HPDE6-E6E7 (cell line): Measurements from ENCODE around the gene GJC2.
A peak's percentile ranks its signal among the peaks of the same experiment; 100 is the strongest.

Experiments used
- DNase-seq: peaks from one replicate; pipeline ENCODE4 v3.0.0; 2011; ENCODE audit warnings: missing footprints; ENCODE audit errors: extremely low spot score

GJC2 gene

DNA sequence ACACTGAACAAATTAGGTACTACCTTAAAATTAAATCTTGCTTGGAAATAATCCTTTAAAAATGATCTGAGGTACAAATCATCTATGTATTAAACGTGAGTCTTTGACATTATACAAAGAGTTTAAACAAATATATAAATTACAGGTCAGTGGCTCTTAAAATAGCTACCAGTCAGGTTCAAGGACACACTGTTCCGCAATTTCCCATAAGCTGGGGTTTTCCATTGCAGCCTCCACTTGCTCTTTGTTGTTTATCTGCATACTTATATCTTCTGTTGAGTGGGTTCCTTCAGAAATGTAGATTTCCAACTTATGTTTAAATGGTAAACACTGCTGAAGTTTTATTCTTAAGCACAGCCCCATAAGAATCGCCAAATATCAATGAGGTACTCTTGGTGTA lies 34.9 kb upstream of the GJC2 start:
- no peak for DNase-seq

DNA sequence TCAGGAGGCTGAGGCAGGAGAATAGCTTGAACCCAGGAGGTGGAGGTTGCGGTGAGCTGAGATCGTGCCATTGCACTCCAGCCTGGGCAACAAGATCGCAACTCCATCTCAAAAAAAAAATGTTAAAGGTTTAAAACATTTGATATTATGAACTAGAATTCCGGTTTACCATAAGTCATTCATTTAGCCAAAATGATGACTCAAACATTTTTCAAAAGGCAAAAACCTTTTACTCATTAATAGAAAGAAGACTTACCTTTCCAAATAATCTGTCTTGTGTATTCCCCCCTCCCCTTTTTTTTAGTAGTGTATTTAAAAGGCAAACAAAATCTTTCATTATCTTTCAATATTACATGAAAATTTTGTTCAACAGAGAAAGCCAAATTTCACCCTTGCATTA lies 32.4 kb upstream of the GJC2 start:
- no peak for DNase-seq

DNA sequence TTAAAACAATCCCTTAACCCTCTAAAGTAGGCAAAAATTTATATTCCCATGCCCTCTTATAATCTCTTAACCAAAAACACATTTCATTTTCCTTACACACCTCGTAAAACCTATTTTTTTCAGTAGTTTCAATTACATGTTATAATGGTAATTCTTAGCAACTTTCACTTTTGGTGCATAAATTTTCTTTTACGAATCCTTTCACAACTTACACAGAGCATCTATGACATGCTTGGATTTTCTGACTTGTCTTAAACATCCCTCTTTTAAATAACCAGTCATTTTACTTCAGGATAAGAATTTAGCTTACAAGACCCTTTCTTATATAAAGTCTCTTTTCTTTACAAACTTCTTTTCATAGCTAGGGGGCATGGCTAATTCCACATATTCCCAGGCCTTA lies 31.7 kb upstream of the GJC2 start:
- DNase-seq, result no peak

DNA sequence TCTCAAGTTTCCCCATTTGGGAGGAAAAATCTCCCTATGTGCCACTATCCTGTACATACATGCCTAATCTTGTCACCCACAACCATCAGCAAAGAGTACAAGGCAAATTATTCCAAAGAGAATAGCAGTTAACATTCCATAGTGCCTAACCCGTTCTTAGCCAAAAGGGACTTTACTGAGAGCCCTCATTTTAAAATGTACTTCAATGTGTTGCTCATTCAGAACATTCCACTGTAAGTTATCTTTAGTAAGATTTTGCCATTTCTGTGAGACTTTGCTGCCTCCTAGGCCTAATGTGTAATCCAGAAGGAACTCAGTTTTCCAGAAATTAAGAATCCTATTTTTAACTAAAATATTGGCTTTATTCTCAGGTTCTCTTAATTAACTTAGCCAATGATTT lies 29.4 kb upstream of the GJC2 start:
- DNase-seq, result no peak

DNA sequence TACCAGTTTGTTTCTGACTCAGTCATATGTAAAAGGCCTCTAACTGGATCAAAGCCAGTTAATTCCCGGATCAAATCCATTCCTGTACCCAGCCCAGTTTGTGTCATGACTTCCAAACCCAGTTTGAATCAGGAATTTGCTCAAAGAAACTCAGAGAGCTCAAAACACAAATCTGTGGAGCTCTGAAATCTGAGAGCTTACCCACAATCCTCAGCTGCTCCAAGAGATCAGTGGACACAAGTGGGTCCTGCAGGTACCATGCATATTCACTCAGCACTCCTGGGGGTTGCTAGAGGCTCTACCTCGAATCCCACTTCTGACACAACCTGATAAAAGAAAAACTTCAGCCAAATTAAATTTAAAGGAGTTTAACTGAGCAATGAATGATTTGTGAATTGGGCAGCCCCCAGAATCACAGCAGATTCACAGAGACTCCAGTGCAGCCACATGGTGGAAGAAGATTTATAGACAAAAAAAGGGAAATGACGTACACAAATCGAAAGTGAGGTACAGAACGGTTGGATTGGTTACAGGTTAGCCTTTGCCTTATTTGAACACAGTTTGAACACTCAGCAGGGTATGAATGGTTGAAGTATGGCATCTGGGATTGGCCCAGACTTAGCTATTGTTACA lies 28.8 kb upstream of the GJC2 start:
- DNase-seq, result no peak

DNA sequence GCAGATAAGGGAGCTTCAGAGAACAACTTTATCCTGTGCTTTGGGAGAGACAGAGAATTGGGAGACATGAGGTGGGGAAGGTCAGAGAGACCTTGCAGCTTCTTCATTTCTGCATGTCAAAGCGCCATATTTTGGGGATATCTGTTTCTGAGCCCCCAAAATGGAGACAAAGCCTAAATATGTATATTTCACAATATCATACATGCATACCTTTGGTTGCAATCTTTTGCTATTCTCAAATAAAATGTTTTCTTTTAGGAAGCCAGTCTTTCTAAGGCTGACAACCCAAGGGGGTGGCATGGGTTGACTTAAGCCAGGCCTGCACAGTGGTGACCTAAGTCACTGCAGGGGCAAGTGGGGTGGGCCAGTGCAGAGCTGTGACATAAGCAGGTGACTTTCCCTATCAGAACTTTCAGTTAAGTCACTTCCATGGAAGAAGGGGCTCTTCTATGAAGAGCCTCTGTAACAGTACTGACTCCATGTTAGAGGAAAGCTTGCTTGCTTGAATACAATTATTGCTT lies 26.7 kb upstream of the GJC2 start:
- DNase-seq, result no peak

DNA sequence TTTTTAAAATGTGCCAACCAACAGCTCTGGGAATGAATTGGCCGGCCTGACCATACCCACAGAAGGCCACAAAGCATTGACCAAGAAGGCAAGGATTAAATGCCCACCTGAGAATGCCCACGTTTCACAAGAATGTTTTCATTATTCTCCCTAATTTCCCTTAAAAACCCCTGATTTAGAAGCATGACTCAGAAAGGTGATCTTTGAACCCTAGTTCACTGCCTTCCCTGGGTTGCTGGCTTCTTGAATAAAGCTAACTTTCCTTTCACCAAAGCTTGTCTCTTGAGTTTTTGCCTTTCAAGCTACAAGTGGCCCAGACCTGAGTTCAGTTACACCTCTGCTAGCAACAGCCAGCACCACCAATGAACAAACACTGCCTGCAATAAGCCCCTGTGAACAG lies 26.2 kb upstream of the GJC2 start:
- no peak for DNase-seq

DNA sequence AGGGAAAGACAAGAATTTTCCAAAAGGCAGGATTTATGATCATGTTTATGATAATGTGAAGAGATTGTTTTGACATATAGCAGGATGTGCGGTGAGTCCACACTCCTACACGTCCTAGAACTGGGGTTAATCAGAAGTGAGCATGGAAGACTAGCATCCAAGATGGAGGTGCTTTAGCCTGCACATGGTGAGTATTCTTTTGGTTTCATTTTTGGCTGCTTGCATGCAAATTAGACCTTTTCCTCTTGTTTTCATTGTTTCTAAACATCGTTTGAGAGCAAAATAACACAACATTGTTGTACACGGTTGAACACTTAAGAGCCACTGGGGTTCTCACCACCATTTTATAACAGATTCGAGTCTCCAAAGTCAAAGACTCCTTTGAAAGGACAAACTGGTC lies 24.5 kb upstream of the GJC2 start:
- DNase-seq, result no peak

DNA sequence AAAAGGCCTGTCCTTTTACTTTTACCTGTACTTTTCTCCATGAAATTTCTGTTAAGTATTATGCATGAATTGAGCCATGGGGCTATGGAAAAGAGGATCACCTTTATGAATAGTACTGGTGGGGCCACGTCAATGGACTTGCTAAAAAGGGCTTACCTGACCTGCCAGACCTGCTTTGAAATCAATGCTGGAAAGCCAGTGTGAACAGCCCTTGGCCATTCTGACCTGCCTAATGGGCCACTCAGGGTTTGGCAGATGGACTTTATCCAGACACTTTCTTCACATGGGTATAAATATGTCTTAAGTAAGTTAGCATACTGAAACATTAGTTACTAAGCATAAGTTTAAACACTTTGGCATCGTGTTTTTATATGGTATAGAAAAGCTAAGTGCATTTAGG lies 18.0 kb upstream of the GJC2 start:
- no peak for DNase-seq

DNA sequence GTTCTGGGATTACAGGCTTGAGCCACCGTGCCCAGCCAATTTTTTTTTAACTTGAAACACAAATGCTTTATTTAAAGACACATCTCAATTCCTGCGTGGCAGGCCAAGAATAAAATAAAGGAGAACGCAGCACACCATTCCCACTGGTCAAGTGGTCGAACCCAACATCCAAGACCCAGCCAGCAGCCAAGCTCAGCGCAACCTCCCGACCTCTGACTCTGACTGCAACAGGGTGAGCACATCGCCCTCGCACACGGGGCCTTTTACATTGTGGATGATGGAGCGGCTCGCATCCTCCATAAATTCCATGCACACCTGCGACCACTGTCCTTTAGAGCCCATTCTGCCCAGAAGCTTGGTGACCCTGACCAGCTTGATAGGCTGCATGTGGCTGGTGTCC lies 15.1 kb upstream of the GJC2 start:
- no peak for DNase-seq

DNA sequence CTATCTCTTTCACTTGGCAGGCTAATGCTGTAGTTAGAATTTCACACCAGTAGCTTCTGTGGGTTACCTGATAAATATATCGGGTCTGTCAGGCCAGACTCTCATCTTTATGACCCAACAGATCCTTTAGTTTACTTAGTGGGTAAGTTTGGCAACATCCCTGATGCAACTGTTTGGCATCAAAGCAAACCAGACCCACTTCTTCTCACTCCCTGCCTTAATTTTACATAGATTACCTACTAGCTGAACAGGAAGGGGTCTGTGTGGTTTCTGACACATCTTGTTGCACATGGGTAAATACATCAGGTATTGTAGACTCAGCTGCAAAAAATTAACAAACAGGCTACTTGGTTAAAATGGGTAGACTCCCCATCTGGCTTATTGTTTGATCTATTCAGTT lies 12.8 kb upstream of the GJC2 start:
- no peak for DNase-seq

DNA sequence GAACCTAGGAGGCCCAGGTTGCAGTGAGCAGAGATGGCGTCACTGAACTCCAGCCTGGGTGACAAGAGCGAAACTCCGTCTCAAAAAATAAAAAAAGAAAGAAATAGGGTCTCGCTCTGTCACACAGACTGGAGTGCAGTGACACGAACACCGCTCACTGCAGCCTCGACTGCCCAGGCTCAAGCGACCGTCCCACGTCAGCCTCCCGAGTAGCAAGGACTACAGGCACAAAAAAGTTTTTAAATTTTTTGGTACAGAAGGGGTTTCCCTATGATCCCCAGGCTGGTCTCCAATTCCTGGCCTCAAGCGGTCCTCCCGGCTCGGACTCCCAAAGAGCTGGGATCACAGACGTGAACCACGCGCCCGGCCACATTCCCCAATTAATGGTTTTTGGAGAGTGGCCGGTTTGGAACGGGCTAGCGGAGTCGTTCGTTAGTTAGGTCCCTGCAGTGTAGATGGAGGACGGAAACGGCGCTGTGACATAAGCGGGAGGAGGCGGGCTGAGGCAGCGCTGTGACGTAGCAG lies 10.3 kb upstream of the GJC2 start:
- no peak for DNase-seq

DNA sequence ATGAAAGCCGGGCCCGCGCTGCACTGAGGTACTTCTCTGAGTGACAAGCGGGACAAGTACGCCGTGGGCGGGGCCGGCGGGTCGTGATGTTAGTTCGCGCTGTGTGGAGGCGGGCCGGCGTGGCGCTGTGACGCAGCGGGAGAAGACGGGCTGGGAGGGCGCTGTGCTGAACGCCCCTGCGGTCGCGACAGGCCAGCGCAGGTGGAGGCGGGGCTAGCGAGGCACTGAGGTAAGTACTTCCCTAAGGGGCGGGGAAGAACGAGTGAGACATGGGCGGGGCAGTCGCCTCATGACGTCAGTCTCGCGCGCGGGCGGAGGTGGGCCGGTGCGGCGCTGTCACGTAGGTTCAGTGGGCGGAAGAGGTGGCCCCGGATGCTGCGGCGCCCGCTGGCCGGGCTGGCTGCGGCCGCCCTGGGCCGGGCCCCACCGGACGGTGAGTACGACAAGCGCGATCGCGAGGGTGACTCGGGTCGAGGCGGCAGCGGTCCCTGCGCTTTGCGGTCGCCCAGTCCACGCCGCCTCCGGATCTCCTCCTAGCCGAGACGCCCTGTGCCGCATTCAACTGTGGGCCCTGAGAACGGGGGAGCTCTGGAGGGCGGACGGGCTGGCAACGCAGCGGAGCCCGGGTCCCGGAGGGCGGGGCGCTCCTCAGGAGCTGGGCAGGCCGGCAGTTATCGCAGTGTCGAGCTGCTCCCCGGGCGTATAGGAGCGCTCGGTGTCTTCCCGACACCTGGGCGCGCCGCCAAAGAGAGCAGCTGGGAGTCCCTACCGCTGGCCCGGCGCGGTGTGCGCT lies 9.6 kb upstream of the GJC2 start, which contains the start of gene GUK1:
GUK1 (plus strand) TSS at position 349 of the 793 bp plus-strand sequence; CDS start at position 373, 24 bp downstream.
- DNase-seq, result peak; percentile 92

DNA sequence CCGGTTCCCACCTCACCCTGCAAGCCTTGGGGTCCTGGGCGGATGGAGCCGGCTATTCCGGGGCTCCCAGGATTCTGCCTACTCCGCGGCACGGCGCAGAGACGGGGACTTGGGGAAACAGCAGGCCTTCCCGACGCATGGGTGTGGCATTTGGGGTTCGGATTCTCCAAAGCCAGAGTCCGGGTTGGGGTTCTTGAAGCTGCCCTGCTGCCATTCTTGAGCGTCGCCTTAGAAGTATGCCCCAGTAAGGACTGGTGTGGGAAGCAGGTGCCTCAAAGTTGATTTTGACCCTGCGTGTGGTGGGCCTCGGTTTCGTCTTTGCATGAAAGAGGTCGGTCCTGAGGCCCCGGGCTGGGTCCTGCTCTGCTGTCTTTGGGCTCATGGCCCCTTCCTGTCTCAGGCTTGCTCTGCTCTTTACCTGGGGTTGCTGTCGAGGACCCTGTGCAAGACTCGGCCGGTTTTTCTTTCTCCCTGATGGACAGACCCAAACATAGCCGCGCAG lies 9.0 kb upstream of the GJC2 start:
- DNase-seq, result no peak

DNA sequence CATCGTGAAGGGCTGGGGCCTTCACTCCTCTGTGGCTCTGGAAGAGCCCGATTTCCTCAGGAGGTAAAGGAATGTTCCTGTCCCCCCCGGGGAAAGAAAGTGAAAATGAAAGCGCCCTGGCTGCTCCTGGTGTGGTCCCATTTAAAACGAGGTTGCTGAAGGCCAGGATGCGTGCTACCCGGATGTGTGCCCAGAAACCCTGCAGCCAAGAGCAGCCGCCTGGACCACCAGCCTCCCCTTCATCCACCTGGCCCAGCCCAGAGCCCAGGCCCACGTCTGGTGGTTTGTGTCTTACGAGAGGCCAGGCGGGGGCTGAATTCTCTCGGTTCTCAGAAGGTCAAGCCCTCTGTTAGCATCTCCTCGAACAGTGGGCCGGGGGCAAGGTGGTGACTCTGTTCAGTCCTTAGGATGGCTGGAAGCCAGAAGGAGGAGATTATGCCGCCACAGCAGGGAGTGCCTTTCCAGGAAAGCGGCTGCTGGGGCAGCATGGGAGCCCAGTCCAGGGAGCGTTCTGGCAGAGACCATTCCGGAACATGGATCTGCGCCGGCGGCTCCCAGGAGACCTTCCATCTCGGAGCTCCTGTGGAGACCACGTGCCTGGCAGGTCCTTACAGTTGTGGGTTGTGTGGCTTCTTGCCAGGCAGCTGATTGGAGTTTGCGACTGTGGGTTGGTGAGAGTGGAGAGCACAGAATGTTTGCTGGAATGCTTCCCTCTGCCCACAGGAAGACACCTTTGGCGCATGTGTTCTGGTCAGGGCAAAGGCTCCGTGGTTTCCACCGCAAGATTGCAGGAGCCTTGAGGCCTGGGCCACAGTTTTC lies 8.3 kb upstream of the GJC2 start:
- no peak for DNase-seq

DNA sequence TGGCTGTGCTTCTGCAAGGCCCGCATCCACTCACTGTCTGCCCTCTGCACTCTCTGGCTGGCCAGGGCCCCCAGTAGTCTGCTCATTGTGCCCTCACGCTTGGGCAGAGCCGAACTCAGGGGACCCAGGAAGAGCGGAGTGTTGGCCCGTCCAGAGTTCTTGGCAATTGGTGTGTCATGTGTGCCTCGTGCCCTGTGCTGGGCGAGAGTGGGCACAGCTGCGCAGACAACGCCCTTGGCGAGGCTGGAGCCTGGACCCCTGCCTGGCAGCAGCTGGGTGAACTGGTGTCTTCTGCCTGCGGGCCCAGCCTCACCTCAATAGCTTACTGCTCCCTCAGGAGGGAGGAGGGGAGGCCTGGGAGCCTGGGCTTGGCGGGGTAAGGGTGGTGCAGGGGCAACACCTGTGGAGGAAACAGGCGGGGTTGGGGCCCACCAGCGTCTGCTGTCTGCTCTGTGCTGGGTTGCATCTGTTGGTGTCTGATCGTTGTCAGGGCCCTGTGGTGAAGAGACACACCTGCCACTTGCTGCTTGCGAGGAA lies 7.5 kb upstream of the GJC2 start:
- DNase-seq, result no peak

DNA sequence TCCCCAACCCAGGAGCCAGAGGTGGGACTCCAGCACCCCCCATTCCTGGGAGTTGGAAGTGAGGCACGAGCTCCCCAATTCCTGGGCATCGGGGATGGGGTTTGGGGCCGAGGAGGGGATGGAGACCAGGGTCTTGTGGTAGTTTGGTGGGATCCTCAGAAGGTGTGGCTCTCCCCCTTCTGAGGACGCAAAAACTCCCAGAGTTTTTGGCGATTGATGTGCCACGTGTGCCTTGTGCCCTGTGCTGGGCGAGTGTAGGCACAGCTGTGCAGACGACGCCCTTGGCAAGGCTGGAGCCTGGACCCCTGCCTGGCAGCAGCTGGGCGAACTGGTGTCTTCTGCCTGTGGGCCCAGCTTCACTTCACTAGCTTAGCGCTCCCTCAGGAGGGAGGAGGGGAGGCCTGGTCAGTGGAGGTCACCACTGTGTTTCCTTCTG lies 7.0 kb upstream of the GJC2 start:
- DNase-seq, result no peak

DNA sequence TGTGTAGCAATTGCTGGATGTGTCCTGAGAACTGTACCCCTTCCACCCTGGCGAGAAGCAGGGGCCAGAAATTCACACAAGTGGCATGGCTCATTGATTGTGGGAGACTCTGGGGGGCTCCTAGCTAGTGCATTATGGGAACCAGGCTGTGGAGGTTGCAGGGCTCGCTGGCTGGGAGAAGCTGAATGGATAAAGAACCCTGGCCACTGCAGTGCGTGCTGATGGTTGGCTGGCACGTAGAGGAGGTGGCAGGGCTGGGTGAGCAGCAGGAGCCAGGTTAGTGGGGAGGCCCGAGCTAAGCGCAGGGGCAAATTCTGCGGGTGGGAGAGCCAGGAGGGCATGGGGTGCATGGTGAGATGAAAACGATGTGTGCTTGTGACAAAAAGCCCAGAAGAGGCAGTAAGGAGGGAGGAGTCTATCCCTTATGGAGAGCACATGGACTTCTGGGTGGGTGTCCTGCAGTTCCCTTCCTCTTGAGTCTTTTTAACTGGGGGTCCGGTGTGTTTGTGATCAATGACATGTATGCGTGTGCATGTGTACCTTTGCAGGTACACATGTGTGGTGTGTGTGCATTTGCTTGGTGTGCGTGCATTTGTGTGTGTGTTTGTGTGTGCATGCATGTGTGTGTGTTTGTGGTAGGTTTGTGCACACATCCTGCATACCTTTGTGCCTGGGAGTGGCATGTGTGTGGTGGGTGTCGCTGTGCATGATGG lies 6.1 kb upstream of the GJC2 start:
- no peak for DNase-seq

DNA sequence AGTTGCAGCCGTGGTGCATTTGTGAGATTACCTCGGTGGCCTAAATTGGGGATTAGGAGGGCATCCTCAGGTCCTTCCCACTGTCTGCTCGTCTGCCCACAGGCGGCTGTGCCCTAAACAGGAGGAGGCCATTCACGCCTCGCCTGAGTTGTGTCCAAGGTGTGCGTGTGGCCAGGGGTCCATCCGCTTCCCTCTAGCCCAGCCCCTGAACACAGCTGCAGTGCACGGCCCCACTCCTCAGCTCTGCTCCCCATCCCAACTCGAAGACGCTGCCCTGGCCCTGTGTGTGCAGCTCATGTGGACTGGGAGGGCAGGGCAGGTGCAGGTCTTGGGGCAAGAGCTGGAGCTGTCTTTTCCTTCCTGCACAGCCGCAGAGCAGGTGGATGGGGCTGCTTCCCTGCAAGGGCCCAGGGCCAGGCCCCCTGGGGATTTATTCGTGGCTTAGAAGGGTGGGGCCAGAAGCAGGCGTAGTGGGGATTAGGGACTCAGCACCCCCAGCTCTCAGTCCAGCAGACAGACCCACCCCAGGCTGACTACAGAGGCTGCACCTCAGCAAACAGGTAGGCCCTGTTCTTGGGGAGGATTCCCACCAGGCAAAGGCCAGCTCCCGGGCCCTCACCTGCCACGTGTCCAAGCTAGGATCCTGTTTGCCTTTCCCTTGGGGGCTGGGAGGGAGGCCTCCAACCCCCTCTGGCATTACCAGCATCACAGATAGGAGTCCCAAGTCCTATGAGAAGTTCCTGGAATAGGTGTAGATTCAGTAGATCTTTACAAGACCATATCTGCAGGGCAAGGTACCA lies 5.3 kb upstream of the GJC2 start:
- DNase-seq, result no peak

DNA sequence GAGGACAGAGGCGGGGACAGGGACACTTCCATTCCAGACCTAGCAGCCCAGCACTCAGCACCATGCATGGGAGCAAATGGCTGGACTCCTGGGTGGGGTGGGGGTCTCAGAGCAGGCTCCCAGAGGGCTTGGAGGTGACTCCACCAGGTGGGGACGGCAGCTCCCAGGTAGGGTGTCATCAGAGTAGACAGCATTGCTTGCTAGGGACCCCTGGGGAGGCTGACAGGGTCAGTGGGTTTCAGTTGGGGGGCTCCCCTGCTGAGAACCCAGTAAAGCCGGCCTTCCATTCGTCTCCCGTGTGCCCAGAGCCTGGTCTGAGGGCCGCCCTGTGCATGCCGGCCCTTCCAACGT lies 4.8 kb upstream of the GJC2 start:
- DNase-seq, result no peak
